Esophagus muscularis mucosa (tissue), 4 donors: ENCODE measurements around the gene FAM170A. TPM values are rescaled to one million over a fixed set of nuclear protein-coding genes. Genes with fewer than 3 reads are reported as not detected.

Source experiments
- DNase-seq: peaks from one replicate; pipeline ENCODE4 v3.0.0-alpha.2; 2017; ENCODE audit errors: extremely low spot score
- H3K27ac ChIP-seq, 4 donors: fragments of 200-600 bp; sonication (generic); replicated peaks in 1 of 4; 1 replicate in 3 of 4; 2 replicates in 1 of 4; pipeline ENCODE4 v1.5.1; 2016 to 2019; ENCODE audit warnings: mild to moderate bottlenecking in 1 of 4
- H3K27me3 ChIP-seq, 4 donors: fragments of 200-600 bp; sonication (generic); one replicate each; pipeline versions ENCODE4 v1.5.1 to v1.6.0; 2016 to 2019
- H3K36me3 ChIP-seq, 4 donors: fragments of 200-600 bp; sonication (generic); one replicate each; pipeline ENCODE4 v1.5.1; 2016 to 2019
- H3K4me1 ChIP-seq, 4 donors: fragments of 200-600 bp; sonication (generic); one replicate each; pipeline ENCODE4 v1.5.1; 2016 to 2019
- H3K4me3 ChIP-seq, 4 donors: fragments of 200-600 bp; sonication (generic); 1 replicate in 2 of 4; 2 replicates in 2 of 4; pipeline ENCODE4 v1.5.1; 2016 to 2019; ENCODE audit warnings: mild to moderate bottlenecking in 4 of 4, moderate library complexity in 1 of 4
- H3K9me3 ChIP-seq, 4 donors: fragments of 200-600 bp; sonication (generic); 1 replicate in 3 of 4; 2 replicates in 1 of 4; pipeline ENCODE4 v1.5.1; 2016 to 2019
- CTCF ChIP-seq, 3 experiments: fragments of 200-600 bp in 2 of 3; fragments of 450-650 bp in 1 of 3; sonication (generic) in 2 of 3; IDR thresholded peaks; one replicate each; pipeline ENCODE4 v1.5.1; 2017 to 2019; ENCODE audit warnings: antibody characterized with exemption in 3 of 3, mild to moderate bottlenecking in 2 of 3, moderate library complexity in 1 of 3
- EP300 ChIP-seq: sonication (generic); formaldehyde crosslinking; IDR thresholded peaks from one replicate; pipeline ENCODE4 v1.6.1; 2017; ENCODE audit warnings: antibody characterized with exemption
- POLR2A ChIP-seq: fragments of 450-650 bp; IDR thresholded peaks from one replicate; pipeline ENCODE4 v1.6.1; 2017; ENCODE audit warnings: antibody characterized with exemption, moderate library complexity, mild to moderate bottlenecking, low read depth
- POLR2AphosphoS5 ChIP-seq, 2 donors: sonication (generic); formaldehyde crosslinking; IDR thresholded peaks; one replicate each; pipeline ENCODE4 v1.6.1; 2017; ENCODE audit warnings: antibody characterized with exemption in 2 of 2
- WGBS: methylation state at CpG from one replicate; pipeline ENCODE4 v1.1.5; 2018; 5-methylcytosine and 5-hydroxymethylcytosine counted together
- intact Hi-C: fragments of 100-400 bp; cut with DNase I; formaldehyde crosslinking; loops from one replicate; pipeline ENCODE4 v1.15.1; 2023
- total RNA-seq, 4 donors: library from RNA; depleted of rRNA; stranded (reverse); fragments of >200 nt; gene quantifications; one replicate each; pipeline versions ENCODE4 v1.1.0 to v1.2.1, GENCODE V29; 2016

Gene FAM170A
- total RNA-seq, 4 donors from 2014 or later = not detected

GRCh38 chr5:119597728-119598298 lies 31.5 kb upstream of the FAM170A start:
- TF ChIP-seq EP300 (no peak), CTCF (IDR thresholded peaks at IDR 0.05) (no peak), POLR2A (no peak), POLR2AphosphoS5 (IDR thresholded peaks at IDR 0.05) (no peak)
- no peaks in the 10 kb centered on the region for H3K36me3 ChIP-seq
- peaks cover 0 to 8% (median 2%) of the 10 kb centered on the region in 4 donors for H3K9me3 ChIP-seq
- intact Hi-C loops = no loop called here
- no peak overlapping the region for H3K4me3 ChIP-seq
- no peaks in the 10 kb centered on the region for H3K4me1 ChIP-seq
- H3K27me3 ChIP-seq = no peaks in the 10 kb centered on the region
- H3K27ac ChIP-seq = no peak overlapping the region
- no peak for DNase-seq
- WGBS = 74% methylated on average over 2 of the region's 2 CpGs

- Histone ChIP-seq H3K27ac (no peak overlapping the region), H3K4me3 (no peak overlapping the region), H3K27me3 (no peaks in the 10 kb centered on the region), H3K4me1 (no peaks in the 10 kb centered on the region), H3K36me3 (no peaks in the 10 kb centered on the region), H3K9me3 (no peaks in the 10 kb centered on the region)
- TF ChIP-seq CTCF (IDR thresholded peaks at IDR 0.05) (no peak), POLR2AphosphoS5 (IDR thresholded peaks at IDR 0.05) (no peak)
- intact Hi-C loops = no loop called here
- no peak for DNase-seq
These were observed 15.4 kb upstream of the FAM170A start for GRCh38 chr5:119613937-119614336.

GRCh38 chr5:119614838-119615237 lies 14.5 kb upstream of the FAM170A start:
- H3K27ac ChIP-seq = no peak overlapping the region
- no peaks in the 10 kb centered on the region for H3K4me1 ChIP-seq
- DNase-seq = no peak
- intact Hi-C loops = no loop called here
- no peak overlapping the region for H3K4me3 ChIP-seq
- no peaks in the 10 kb centered on the region for H3K36me3 ChIP-seq
- 76% methylated on average over 2 of the region's 2 CpGs for WGBS
- TF ChIP-seq EP300 (no peak), POLR2AphosphoS5 (IDR thresholded peaks at IDR 0.05) (no peak), CTCF (IDR thresholded peaks at IDR 0.05) (no peak), POLR2A (no peak)
- no peaks in the 10 kb centered on the region for H3K9me3 ChIP-seq
- no peaks in the 10 kb centered on the region for H3K27me3 ChIP-seq

- Histone ChIP-seq H3K4me3 (no peak overlapping the region), H3K27me3 (no peaks in the 10 kb centered on the region), H3K27ac (no peak overlapping the region), H3K36me3 (no peaks in the 10 kb centered on the region), H3K4me1 (no peaks in the 10 kb centered on the region), H3K9me3 (peaks cover 0 to 11% (median 3%) of the 10 kb centered on the region in 4 donors)
- 84% methylated on average over 2 of the region's 2 CpGs for WGBS
- intact Hi-C loops = no loop called here
- TF ChIP-seq EP300 (no peak), POLR2A (no peak), POLR2AphosphoS5 (IDR thresholded peaks at IDR 0.05) (no peak), CTCF (IDR thresholded peaks at IDR 0.05) (no peak)
- DNase-seq = no peak
These were observed 3.3 kb upstream of the FAM170A start for GRCh38 chr5:119626086-119626485.

GRCh38 chr5:119630752-119631440 lies 1.5 kb downstream of the FAM170A start:
- no peak for DNase-seq
- Histone ChIP-seq H3K9me3 (no peaks in the 10 kb centered on the region), H3K4me3 (no peak overlapping the region), H3K36me3 (no peaks in the 10 kb centered on the region), H3K27ac (no peak overlapping the region), H3K4me1 (no peaks in the 10 kb centered on the region), H3K27me3 (no peaks in the 10 kb centered on the region)
- intact Hi-C loops = no loop called here
- WGBS = 74% methylated on average over 9 of the region's 9 CpGs
- TF ChIP-seq POLR2A = no peak
- no peak for TF ChIP-seq EP300
- no peak for TF ChIP-seq CTCF (IDR thresholded peaks at IDR 0.05)
- no peak for TF ChIP-seq POLR2AphosphoS5 (IDR thresholded peaks at IDR 0.05)
